Activated CD8-positive, alpha-beta memory T cell treated with anti-CD3 and anti-CD28 coated beads for 4 hours (primary cell): ENCODE data around the gene KHDC4.

Source experiments
- DNase-seq, 2 donors: peaks; one replicate each; pipeline ENCODE4 v3.0.0-alpha.2; 2020; ENCODE audit warnings: low read depth in 2 of 2

KHDC4 gene

GRCh38 chr1:155969377-155969791 lies 35.2 kb upstream of the KHDC4 start:
- DNase-seq, result no peak

- no peak for DNase-seq
Observed at GRCh38 chr1:155968670-155969069, 34.5 kb upstream of the KHDC4 start.

- no peak for DNase-seq
Observed at GRCh38 chr1:155968051-155968400, 33.8 kb upstream of the KHDC4 start.

GRCh38 chr1:155967341-155968050 lies 33.3 kb upstream of the KHDC4 start:
- no peak for DNase-seq

- DNase-seq, result no peak
Observed at GRCh38 chr1:155966750-155967149, 32.5 kb upstream of the KHDC4 start.

- no peak for DNase-seq
Observed at GRCh38 chr1:155966135-155966534, 31.9 kb upstream of the KHDC4 start.

GRCh38 chr1:155964193-155964592 lies 30.0 kb upstream of the KHDC4 start:
- DNase-seq, result no peak

- no peak for DNase-seq
Observed at GRCh38 chr1:155962599-155963211, 28.5 kb upstream of the KHDC4 start.

GRCh38 chr1:155961937-155962336 lies 27.7 kb upstream of the KHDC4 start:
- DNase-seq, result no peak

- no peak for DNase-seq
Observed at GRCh38 chr1:155960081-155960745, 26.0 kb upstream of the KHDC4 start.

- no peak for DNase-seq
Observed at GRCh38 chr1:155957411-155957915, 23.2 kb upstream of the KHDC4 start.

GRCh38 chr1:155954645-155955044 lies 20.4 kb upstream of the KHDC4 start:
- DNase-seq, result no peak

- no peak for DNase-seq
Observed at GRCh38 chr1:155952505-155952890, 18.3 kb upstream of the KHDC4 start.

GRCh38 chr1:155951753-155952504 lies 17.7 kb upstream of the KHDC4 start:
- DNase-seq, result no peak

- DNase-seq, result no peak
Observed at GRCh38 chr1:155950829-155951228, 16.6 kb upstream of the KHDC4 start.

- no peak for DNase-seq
Observed at GRCh38 chr1:155947741-155948140, 13.5 kb upstream of the KHDC4 start.

- DNase-seq, result no peak
Observed at GRCh38 chr1:155947292-155947691, 13.1 kb upstream of the KHDC4 start.

- DNase-seq, result no peak
Observed at GRCh38 chr1:155946633-155947219, 12.5 kb upstream of the KHDC4 start.

- no peak for DNase-seq
Observed at GRCh38 chr1:155944444-155944799, 10.2 kb upstream of the KHDC4 start.

GRCh38 chr1:155942578-155943141 lies 8.4 kb upstream of the KHDC4 start:
- no peak for DNase-seq

- no peak for DNase-seq
Observed at GRCh38 chr1:155941845-155942531, 7.8 kb upstream of the KHDC4 start.
